Measurements from ENCODE around the gene TTC7B.

DNA sequence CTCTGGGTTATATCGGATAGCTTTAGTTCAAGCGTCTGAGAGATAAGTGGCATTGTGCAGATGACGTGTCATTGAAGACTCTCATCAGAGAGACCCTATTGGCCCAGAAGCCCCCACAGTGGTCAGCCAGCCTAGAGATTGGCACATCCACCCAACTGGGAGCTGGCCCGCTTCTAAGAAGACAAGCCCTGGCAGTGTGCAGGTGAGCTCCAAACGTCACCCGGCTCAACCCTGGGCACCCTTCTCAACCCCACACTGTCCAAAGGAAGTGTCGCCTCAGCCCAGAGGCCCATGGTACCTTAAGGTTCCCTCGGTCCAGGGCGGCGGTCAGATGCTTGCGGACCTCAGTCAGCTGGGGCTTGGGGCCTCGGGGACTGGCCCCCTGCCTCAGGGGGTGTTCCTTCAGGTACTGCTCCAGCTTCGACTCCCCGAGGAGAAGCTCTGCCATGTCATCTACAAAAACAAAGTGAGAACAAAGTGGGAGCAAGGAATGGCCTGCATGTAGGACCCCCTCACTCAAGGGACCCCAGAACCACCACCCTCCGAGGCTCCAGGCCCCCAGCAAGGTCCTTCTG lies 30.3 kb downstream of the TTC7B start:
- TF ChIP-seq CEBPB (IDR thresholded peaks at IDR 0.05; ENCODE audit: borderline replicate concordance, low read depth, low read length) (no peak), NR1H2 (CRISPR knock-in tag; IDR thresholded peaks at IDR 0.05; ENCODE audit: borderline replicate concordance, low read depth) (no peak), HCFC1 (IDR thresholded peaks at IDR 0.05; ENCODE audit: low read depth, low read length) (no peak)
- TF ChIP-seq, protein P1, sequence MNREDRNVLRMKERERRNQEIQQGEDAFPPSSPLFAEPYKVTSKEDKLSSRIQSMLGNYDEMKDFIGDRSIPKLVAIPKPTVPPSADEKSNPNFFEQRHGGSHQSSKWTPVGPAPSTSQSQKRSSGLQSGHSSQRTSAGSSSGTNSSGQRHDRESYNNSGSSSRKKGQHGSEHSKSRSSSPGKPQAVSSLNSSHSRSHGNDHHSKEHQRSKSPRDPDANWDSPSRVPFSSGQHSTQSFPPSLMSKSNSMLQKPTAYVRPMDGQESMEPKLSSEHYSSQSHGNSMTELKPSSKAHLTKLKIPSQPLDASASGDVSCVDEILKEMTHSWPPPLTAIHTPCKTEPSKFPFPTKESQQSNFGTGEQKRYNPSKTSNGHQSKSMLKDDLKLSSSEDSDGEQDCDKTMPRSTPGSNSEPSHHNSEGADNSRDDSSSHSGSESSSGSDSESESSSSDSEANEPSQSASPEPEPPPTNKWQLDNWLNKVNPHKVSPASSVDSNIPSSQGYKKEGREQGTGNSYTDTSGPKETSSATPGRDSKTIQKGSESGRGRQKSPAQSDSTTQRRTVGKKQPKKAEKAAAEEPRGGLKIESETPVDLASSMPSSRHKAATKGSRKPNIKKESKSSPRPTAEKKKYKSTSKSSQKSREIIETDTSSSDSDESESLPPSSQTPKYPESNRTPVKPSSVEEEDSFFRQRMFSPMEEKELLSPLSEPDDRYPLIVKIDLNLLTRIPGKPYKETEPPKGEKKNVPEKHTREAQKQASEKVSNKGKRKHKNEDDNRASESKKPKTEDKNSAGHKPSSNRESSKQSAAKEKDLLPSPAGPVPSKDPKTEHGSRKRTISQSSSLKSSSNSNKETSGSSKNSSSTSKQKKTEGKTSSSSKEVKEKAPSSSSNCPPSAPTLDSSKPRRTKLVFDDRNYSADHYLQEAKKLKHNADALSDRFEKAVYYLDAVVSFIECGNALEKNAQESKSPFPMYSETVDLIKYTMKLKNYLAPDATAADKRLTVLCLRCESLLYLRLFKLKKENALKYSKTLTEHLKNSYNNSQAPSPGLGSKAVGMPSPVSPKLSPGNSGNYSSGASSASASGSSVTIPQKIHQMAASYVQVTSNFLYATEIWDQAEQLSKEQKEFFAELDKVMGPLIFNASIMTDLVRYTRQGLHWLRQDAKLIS (CRISPR knock-in tag; IDR thresholded peaks at IDR 0.05) = no peak
